HG02943 (cell line): ENCODE results near the gene P2RX6.
"Not testable (repeated sequence)": the region's sequence is repeated elsewhere in the genome, so short reads cannot be mapped to it uniquely, and the experiment has no call there.

Experiments used
- ATAC-seq: cut with Tn5 transposase; IDR thresholded peaks from one replicate; pipeline ENCODE4 v1.9.1; 2021; ENCODE audit warnings: mild to moderate bottlenecking, low read depth, moderate library complexity; ENCODE audit not compliant: unreplicated experiment

P2RX6 gene

DNA sequence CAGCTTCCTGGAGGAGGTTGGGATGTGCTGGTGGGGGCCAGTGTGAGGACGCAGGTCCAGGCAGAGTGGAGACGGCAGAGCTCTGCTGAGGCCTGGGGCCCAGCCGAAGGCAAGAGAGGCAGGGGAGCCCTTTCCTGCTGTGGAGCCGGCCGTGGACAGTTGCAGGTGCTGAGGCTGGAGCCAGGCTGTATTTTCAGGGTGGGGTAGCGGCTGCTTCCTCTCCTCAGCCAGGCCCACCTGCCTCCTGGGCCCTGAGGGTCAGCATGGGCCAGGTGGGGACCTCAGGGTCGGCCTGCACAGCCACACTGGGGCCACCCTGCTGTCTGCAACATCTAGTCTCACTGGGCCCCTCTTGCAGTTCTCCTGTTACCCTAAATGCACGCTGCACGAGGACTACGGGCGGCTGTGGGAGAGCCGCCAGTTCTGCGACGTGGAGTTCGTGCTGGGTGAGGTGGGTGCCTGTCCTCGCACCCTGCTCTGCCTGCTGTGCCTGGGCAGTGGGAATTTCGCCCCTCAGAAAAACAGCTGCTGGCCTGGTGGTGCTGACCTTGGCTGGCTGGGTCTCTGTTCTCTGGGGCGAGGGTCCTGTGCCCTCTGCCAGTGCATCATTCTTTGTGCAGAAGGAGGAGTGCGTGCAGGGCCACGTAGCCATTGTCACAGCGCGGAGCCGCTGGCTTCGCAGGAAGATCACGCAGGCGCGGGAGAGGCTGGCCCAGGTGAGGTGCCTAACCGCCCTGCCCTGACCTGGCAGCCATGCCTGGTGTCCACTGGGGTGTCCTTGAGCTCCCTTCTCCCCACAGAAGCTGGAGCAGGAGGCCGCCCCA lies 21.4 kb upstream of the P2RX6 start:
- ATAC-seq: no peak

DNA sequence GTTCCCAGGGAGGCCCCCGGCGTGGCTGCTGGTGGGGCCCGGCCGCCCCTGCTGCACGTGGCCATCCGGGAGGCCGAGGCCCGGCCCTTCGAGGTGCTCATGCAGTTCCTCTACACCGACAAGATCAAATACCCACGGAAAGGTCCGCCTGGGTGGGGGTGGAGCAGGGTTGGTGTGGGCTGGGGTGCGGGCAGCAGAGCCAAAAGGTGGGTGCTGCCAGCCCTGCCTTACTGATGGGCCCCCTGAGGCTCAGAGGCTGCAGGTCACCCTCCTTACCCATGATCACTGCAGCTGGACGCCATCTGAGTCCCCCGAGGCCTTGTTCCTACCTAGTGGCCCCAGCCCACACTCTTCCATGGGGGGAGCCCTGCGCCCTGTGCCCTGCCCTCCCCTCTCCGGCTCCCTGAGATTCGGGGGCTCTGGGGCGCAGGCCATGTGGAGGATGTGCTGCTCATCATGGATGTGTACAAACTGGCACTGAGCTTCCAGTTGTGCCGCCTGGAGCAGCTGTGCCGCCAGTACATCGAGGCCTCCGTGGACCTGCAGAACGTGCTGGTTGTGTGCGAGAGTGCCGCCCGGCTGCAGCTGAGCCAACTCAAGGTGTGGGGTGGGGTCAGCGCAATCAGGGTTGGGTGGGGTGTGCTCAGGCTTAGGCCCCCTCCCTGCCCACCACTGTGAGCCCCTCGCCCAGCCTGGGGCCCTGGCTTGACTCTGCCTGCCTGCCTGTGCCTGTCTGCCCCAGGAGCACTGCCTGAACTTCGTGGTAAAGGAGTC lies 20.6 kb upstream of the P2RX6 start:
- ATAC-seq: no peak

DNA sequence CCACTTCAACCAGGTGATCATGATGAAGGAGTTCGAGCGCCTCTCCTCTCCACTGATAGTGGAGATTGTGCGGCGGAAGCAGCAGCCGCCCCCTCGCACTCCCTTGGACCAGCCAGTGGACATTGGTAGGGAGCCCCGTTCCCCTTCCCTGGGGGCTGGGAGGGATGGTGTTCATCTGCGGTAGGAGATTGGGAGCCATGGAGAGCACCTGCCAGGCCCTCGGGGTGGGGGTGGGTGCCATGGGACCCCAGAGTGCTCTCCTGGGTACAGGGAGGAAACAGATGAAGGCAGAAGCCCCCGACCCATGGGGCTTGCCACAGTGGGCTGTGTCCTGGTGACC lies 20.1 kb upstream of the P2RX6 start:
- ATAC-seq: no peak

DNA sequence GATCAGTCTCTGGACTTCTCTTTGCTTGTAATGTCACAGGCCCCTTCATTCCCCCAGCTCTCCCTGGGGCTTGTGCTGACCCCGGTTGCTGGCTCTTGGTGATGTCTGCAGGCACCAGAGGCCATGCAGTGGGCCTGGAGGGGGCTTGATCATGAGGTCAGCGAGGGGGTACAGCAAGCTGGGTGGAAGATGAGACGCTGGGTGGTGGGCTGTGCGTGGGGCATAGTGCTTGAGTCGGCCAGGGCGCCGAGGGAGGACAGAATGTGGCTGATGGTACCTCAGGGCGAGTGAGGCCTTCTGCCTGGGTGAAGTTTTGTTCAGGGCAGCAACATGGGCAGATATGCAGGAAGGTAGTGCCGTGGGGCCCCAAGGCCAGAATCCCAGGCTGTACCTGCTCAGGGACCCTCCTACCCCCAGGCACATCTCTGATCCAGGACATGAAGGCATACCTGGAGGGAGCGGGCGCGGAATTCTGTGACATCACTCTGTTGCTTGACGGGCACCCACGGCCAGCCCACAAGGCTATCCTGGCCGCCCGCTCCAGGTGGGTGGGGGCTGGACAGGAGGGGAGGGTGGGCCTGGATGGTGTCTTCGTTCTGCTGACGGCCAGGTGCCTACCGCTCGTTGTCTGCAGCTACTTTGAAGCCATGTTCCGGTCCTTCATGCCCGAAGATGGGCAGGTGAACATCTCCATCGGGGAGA lies 19.5 kb upstream of the P2RX6 start:
- ATAC-seq: no peak

DNA sequence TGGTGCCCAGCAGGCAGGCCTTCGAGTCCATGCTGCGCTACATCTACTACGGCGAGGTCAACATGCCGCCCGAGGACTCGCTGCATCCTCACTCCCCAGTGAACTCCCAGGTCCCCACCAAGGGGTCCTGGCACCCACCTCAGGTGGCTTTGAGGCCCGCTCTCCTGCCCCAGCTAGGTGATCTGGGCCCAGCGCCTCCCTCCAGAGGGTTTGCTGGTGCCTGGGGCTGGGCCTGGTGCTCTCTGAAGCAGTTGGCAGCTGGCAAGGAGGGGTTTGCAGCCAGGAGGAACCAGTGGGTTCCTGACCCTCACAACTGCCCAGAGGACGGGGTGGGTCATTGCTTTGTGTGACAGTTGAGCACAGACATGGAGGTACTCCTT lies 18.9 kb upstream of the P2RX6 start:
- ATAC-seq: no peak

DNA sequence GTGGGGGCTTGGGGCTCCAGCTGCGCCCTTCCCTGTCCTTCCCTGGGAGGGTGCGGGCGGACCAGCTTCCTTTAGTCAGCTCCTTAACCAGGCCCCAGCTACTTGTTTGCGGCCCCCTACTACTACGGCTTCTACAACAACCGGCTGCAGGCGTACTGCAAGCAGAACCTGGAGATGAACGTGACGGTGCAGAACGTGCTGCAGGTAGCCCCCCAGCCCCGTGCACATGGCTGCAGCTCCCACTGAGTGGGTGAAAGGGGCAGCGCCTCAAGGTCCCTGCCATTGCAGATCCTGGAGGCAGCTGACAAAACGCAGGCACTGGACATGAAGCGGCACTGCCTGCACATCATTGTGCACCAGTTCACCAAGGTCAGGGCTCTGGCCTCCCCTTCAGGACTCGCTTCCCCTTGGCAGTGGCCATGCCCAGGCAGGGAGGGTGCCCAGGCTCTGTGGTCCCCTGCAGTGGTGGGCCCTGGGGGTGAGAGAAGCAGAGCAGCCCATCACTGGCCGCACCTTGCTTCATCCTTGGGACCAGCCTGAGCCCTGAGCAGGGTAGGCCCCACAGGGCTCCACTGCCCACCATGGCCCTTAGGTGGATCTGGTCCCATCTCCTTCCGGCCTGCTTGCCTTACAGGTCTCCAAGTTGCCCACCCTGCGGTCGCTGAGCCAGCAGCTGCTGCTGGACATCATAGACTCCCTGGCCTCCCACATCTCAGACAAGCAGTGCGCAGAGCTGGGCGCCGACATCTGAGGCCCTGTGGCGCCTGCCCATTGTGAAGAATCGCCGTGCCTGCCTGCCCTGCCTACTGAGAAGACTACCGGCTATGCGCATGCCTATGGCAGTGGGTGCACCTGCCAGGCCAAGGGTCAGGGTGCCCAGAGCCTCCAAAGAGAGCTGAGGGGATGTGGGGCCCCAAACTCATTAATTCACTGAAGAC lies 18.1 kb upstream of the P2RX6 start:
- no peak for ATAC-seq

DNA sequence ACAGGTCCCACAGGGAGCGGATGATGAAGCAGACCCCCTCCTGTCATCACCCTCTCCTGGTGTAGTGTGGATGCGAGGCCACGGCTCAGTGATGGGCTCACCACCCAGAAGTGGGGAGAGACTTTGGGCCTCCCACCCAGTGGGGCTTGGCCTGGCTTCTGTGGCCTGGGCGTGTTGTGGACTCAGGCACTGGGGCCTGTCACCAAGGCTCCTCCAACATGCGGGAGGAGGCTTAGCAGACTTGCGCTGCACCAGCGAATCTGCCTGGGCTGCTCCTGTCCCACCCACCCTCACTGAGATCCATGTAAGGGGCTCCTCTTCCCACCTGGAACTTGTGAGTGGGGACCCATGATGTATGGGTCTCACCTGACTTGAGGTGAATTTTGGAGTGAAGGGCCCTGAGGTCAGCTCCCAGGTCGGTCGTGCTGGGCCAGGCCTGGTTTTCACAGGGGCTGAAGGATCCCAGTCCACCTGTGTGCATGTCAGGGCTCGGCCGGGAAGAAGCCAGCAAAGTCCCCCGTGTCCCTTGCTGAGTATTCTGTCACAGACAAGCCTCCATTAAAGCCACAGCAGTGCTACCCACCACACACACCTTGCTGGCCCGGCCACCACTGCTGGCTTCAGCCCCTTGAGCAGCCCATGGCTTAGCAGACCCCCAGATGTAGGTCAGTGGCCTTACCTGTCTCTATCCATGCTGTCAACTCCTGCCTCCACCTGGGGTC lies 17.3 kb upstream of the P2RX6 start:
- ATAC-seq: no peak

DNA sequence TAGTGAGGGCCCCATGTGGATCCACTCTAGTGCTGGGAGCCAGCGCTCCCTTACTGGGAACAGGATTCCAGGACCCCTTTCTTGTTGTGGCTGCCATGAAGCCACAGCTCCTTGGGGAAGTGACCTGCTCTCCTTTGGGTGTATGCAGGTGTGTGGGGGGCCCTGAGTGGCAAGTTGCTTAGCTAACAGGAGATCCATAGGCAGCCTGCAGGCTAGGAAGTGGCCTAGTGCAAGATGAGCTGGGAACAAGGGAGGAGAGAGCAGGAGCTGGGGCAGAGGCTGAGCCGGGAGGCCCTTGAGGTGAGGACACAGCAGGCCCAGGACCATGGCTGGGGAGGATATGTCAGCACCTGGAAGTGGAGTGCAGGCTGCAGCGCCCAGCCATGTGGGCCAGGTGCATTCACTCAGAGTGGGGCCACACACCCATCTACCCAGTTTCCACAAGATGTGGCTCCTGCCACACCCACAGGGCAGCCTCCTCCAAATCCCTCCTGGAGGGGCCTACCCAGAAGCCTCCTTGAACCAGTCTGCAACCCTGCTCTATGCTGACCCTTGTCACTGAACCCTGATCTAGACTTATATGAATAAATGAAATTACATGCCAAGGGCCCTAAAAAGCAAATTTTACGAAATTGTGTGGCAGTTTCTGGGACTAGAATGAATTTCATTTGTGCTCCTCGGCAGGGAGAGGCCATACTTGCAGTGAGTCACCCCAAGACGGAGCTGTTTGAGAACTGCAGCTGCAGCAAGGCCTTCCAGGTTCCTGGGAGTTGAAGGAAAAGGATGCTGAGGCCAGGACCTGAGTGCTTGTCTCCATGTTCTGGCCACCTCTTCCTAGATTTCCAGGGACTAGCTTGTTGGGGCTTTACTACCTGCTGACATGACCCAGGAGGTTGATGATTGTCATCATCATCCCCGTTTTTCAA lies 16.3 kb upstream of the P2RX6 start:
- ATAC-seq: no peak

DNA sequence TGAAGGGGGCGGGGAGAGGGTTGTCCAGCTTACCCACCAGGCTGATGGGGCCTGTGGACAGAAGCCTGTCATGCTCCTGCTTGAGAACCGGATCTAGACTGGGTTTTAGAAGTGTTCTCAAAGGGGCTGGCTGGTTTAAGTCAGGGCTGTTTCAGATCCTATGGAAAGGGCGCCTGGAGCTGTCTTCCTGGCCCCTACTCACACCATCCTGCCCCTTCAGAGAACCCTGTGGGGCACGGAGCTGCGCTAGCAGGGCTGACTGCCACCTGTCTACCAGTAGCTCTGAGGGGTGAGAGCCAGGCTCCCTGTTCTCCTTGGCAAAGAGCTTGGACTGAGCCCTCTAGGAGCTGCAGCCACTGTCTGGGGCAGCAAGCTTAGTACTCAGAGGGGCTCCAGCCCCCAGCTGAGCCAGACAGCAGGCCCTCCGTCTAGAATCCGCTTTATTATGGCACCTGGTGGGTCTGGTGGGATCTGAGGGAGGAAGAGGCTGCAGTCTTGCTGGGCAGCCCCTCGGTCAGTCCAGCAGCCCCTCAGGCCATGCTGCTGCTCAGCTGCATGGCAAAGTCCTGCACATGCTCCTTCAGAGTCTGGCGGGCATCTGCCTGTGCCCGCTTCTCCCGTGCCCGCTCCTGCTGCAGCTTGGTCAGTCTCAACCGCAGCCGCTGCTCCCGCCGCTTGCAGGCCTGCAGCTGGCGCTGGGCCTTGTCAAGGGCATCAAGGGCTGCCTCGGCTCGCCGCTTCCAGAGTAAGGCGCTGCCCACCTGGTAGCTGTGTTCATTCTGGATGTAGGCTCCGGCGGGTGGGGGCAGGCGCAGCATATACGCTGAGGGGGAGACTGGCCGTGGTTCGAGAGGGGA lies 15.4 kb upstream of the P2RX6 start:
- no peak for ATAC-seq

DNA sequence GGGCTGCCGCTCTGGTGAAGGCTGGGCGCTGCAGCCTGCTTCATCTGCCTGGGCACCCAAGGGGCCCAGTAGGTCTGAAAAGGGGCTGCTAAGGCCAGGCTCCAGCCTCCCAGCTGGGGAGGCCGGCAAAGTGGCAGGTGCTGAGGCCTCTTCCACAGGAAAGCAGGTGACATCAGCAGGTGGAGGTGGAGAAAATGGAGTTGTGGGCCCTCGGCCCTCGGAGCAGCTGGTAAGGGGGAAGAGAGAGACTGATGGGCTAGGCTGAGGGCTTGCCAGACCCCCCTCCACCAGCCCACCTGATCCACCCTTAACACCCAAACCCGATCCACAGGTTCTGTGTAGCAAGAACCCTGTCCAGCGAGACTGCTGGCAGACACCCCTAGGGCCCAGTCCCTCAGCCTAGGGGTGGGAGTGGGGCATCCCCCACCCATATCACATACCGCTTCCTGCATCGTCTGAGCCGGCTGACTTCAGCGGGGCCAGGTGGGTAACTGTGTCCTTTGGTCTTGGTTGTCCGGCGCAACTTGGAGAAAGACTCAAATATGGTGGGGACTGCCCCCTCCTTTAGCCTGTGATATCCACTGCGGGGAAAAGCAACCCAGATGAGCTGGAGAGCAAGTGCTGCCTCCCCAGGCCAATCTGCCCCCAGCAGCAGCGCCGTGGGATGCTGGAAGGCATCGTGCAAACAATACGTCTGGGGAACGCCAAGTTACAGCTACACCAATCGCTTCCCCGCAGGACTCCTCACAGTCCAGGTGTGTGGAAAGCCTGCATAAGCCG lies 14.6 kb upstream of the P2RX6 start:
- no peak for ATAC-seq

DNA sequence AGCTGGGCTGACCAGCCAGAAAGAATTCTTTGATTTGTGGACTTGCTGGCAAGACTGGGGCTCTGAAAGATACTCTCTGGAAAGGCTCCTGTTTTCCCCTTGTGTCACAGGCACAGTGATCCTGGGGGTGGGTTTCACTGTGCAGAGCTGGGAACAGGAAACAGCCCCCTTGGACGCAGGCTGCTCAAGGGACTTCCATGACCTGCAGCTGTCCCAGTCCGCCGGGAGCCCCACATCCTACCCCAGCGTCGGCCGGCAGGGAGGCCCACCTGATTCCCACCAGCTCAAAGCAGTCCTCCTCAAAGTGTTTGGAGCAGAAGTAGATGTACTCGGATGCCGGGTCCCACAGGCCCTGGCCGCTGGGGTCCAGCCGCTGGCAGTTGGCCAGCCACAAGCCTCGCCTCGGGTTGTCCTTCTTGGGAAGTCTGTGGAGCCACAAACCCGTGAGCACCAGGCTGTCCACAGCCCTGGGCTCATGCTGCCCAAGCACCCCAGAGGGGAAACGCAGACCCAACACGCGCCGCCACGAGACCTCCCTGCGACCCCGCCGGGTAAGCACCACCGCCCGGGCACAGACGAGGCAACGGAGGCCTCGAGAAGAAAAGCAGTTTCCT lies 13.9 kb upstream of the P2RX6 start:
- peak; percentile 2 for ATAC-seq

DNA sequence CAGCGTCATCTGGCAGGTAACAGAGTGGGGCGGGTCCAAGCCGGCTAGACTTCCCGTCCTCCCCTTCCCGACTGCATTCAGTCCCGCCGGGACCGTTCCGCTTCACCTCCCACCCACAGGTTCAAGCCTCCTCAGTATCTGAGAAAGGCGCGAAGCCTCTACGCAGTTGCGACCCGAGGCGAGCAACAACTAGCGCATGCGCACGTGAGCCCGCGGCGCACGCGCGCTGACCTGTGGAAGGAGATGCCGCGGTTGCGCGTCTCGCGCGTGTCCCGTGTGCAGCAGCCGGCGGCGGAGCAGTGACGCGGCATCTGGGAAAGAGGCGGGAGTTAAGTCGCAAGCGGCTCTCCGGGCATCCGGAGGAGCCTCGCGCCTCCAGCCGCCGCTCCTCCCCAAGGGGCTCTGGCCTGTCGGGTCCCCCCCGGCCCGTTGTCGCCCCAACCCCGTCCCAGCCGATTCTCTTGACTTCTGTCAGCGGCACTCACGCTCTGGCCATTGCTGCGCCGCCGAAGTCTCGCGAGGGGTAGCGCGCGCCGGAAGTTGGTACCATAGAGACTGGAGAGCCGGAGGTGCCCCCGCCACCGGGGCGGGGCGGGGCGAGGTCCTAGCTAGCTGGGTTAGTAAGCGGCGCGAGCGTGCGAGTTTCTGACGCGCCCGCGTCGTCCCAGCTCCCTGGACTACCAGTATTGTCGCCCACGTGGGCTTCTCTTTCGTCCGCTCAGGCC lies 13.2 kb upstream of the P2RX6 start, which contains the start of gene THAP7:
Gene THAP7 (minus strand): TSS at position 518 of the 725 bp plus-strand sequence. CDS start 207 bp downstream, at position 311.
- peak; percentile 81 for ATAC-seq

DNA sequence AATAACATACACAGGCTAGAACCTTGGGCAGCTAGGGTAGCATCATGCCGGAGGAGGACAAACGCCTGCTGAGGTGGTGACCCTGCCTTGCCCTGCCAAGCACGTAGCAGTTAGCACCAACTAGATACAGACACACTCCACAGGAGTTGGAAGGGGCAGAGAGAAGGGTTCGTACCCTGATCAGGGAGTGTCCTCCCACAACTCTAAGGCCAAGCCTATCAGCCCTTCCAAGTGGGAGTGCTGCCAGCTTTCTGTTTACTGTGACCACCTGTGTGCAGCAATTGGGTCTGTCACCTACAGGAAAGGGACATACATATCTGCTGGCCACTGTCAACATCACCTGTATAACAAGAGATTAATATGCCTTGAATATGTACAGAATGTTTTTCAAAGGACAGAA lies 11.2 kb upstream of the P2RX6 start:
- no peak for ATAC-seq

DNA sequence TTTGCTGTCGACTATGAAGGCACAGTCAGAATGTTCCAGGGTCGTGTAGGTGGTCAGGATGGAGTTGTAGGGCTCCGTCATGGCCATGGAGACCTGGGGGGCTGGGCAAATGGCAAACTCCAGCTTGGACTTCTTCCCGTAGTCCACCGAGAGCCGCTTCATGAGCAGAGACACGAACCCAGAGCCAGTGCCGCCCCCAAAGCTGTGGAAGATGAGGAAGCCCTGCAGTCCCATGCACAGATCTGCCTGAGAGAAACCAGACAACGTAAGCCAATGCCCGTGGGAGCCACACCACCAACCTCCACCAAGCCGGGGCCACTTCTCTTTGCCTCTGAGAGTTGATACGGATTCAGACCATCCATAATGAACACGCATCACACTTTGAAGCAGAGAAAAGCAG lies 5.8 kb upstream of the P2RX6 start:
- not testable (repeated sequence) for ATAC-seq

DNA sequence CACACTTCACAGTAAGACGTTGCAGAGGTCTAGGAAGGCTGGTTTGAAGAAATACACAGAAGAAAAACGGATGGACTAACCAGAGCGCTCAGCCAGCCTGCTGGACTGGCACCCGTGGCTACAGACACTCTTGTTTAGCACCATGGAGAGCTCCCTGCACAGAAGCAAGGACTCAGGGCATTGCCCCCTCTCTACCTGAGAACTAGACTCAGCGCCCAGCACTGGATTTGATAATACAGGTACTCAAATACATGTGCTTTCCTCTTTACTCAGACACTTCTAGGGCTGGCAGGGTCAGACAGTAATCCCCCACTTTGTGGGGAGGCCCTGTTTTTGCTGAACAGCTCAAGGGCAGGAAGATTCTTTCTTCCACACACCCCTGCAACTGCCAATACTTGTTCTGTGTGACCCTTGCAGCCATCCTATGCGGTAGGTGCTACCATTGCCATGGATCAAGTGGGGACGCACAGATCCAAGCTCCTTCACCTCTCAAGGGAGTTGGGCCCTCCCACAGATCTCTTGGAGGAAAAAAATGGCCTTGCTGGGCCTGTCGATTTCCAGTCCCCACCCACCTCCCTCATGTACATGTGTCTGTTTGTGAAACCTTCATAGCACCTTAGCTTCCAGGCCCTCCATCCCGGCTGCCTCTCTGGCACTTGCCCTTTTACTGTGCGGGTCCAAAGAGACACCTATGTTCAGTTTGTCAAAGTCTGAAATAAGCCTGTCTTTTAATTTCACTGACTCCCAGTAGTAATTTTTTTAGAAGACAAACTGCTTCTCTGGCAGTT lies 5.1 kb upstream of the P2RX6 start:
- ATAC-seq: no peak
